T-helper 22 cell (primary cell): ENCODE results near the gene MAD2L1.
"Not testable (repeated sequence)": the region's sequence is repeated elsewhere in the genome, so short reads cannot be mapped to it uniquely, and the experiment has no call there.

ENCODE experiments used
- DNase-seq: peaks from one replicate; pipeline ENCODE4 v3.0.0-alpha.2; 2020; ENCODE audit warnings: low read depth

The MAD2L1 gene

GRCh38 chr4:120066517-120067340 lies at the start of gene MAD2L1:
Gene MAD2L1 (minus strand): TSS chr4:120066848. CDS start chr4:120066734, 114 bp downstream.
- peak; percentile 97 for DNase-seq

GRCh38 chr4:120111745-120112144 lies 45.1 kb upstream of the MAD2L1 start:
- DNase-seq: no peak

DNA sequence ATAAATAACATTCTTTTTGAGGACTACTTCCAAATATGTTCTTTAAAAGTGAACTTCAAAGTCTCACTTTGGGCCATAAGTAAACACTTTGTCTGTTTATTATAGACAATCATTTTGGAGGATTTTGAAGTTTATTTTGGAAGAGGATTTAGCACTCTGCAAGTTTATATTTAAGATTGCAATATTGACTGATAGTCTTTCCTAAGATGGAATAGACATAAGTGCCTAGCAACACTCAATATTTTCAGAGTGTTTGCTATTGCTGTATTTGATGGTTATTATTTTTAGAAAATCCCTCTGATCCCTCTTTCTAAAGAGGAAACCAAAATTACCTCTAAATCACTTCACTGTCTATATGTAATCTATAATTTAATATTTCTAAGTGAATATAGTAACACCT lies 42.8 kb upstream of the MAD2L1 start:
- no peak for DNase-seq

GRCh38 chr4:120105472-120105871 lies 38.8 kb upstream of the MAD2L1 start:
- no peak for DNase-seq

DNA sequence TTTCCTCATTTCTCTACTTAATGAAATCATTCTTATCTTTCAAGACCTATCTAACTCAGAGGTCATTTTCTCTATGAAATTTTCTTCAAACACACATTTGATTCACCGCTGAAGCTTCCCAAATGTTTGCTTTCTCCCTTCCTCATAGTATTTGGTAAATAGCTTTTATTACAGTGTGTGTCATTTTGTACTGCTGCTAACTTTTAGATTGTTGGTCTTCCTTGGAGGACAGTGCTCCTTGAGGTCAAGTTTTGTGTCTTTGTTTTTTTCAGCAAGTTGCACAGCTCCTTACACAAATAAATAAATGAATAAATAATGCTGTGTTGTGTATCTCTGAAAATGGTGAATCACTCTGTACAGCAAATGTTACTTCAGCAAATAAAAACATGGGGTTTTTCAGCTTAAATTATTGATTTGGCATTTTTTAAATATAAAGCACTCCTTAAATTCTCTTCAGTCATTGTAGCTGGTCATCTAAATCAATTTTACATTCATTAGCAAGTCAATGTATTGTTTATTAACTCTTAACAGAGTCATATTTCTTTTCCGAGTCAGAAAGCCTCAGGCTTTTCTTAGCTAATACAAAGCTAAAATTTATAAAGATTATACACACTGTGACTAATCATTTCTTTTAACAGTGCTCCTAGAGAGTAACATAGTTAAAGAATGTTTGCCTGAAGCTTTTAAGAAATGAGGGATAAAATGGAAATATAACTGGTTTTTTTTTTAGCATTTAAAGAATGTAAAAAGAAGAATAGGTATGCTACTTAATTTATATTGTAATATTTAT lies 30.1 kb upstream of the MAD2L1 start:
- DNase-seq: no peak

DNA sequence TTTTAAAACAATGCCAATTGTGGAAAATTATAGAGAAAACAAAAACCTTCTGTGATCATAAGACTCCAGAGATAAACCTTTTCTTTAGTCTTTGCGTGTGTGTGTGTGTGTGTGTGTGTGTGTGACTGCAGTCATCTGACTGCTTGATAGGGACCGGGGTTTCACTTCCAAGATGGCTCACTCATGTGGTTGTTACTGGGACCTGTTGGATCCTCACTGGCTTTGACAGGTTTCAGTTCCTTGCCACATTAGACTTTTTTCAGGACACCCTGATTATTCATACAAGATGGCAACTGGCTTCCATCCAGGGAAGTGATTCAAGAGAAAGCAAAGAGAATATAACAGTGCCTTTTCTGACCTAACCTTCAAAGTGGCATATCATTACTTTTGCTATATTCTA lies 21.9 kb upstream of the MAD2L1 start:
- DNase-seq: no peak

- not testable (repeated sequence) for DNase-seq
These were observed 21.4 kb upstream of the MAD2L1 start for GRCh38 chr4:120088066-120088465.

DNA sequence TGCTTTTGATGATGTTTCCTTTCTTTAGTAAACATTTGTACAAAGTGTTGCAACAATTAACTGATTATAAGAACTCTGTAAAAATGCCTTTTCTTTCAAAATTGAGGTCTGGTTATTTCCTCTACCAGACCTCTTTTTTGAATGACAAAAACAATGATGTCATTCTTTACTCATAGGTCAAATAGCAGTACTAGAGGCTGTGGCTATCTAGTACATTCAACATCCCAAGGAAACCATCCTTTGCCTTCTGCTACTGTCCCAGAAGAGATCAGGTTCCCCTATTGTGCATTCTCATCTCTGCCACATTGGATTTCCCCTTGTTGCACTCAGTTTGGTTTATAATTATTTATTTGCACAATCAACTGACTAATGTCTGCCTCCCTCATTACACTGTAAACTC lies 19.1 kb upstream of the MAD2L1 start:
- DNase-seq: no peak

DNA sequence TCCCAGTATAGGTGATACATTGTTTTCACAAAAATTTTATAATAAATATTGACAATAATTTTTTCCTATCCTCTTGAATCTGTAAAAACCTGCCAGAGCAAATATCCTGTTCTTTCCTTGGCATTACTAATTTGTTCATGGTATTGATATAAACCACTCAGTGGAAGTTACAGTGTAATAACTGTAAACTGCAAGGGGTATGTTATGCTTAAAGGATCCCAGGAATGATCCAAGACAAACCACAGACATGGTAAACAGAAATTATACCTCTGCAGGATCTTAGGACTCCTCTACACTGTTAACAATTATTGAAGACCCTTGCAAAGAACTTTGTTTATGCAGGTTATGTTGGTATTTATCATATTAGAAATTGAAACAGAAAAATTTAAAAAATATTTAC lies 17.7 kb upstream of the MAD2L1 start:
- DNase-seq: no peak

DNA sequence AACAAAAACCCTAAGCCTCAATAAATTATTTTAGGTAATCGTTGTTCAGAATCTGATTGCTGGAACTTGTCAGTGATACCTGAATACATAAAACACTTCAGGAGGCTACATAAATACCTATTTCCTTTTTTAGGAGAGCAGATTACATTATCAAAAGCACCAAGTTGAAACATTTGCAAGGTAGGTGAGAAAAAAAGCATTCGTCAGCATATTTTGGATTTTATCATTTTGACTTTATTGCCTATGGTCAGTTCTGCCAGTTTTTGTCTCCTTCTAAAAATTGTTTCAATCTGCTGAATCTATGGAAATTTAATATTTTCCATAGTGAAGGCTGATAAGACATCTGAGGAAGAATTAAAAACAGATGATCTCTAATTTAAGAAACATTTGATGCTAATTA lies 16.5 kb upstream of the MAD2L1 start:
- no peak for DNase-seq

DNA sequence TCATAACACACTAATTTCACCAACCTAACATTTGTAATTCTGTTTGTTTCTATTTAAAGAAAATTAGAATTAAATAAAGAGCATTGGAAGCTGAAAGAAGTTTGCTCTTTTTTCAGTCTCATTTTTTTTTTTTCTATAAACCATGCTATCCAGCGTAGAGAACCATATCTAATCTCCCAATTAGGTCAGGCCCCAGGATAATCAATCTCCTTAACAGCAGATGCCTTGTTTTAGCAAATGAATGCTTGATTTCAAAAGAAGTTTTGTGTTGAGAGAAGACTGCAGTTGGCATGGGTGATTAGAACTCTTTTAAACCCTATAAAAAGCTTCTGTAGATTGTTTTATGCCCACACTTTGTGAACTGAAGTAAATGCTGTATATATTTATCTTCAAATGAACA lies 15.6 kb upstream of the MAD2L1 start:
- DNase-seq: no peak

DNA sequence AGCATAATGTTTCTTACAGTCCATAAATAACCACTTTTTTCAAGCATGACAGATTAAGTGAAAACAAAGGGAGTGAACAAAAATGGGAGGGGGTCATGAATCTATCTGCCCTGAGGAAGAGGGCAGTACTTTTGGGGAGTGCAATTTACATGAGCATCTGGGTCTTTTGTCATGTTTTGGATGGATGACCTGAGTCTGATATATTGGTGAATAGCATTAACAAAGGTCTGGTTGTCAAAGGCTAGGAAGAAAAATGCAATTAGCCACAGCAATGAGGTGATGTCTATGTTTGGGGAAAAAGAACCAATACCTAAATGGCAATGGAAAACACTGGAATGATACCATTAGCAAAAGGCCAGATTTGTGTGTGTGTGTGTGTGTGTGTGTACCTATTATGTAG lies 15.1 kb upstream of the MAD2L1 start:
- DNase-seq: no peak

GRCh38 chr4:120080533-120080932 lies 13.9 kb upstream of the MAD2L1 start:
- no peak for DNase-seq

DNA sequence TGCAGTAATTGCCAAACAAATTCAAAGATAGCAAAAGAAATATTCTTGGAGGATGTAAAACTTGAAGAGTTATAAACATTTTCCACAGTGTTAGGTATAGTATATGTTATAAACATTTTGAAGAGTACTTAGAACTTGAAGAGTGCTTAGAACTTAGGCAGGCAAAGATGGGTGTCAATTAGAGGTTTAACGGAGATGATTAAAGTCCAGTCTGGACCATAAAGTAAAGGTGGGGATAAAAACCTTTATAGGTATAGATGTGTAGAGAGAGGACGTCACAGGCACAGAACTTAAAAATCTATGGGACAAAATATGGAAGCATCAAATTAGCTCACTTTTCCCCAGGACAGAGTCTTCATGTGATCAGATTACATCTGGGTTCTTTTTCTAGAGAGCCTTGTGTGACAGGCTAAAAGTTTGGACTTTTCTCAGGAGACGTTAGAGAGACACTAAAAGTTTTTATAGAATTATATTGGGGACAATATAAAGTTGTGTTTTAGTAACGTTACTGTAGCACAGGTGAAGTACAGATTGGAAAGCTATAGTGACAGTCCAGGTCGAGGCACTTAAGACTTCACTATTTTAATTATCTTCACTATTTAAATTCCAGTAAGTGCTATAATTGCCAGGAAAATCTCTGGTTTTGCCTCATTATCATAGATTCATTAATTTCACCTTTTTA lies 13.3 kb upstream of the MAD2L1 start:
- DNase-seq: no peak

GRCh38 chr4:120078216-120078615 lies 11.6 kb upstream of the MAD2L1 start:
- no peak for DNase-seq

DNA sequence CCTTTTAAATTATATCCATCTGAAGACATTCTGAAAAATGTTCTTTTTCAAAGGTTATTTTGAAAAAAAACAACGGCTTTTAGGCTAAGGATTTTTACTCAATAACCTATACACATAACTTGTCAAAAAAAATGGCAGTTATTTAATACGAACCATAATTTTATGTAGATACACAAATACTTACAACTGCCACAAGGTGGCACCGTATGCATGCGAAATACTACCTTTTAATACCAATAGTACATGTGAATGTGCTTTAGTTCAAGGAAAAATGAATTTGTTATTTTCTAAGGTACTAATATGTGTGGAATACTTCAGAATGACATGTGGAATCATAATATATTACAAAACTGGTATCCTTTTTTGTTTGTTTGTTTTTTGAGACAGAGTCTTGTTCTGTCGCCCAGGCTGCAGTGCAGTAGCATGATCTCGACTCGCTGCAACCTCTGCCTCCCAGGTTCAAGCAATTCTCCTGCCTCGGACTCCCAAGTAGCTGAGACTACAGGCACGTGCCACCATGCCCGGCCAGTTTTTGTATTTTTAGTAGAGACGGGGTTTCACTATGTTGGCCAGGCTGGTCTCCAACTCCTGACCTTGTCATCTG lies 4.6 kb upstream of the MAD2L1 start:
- peak; percentile 11 for DNase-seq

GRCh38 chr4:120070196-120070595 lies 3.5 kb upstream of the MAD2L1 start:
- DNase-seq: no peak

DNA sequence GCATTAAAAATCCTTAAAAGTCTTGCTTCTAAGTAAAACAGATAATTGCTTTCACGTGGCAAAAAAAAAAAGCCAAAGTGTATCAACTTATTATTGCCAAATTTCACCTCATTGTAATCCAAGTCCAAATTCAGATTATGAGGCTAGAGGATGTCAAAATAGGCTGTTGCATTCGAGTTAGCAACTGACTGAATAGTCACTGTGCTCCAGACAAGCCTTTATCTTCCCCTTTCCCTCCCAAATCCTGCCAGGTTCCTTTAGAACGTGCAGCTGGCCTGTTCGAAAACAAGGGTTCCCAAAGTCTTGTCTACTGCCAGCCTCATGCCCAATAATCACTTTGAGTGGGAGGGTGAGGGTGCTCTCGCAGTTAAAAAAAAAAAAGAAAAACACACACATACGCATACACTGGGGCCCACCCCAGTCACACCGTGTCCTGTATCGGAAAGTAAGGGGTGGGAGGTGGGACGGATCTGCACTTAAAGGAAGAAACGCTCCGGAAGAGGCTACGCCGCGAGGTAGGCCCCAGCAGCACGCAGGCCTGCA lies 603 bp downstream of the MAD2L1 start:
- DNase-seq: no peak

GRCh38 chr4:120064887-120065286 lies 1.8 kb downstream of the MAD2L1 start:
- no peak for DNase-seq

GRCh38 chr4:120063711-120064110 lies 2.9 kb downstream of the MAD2L1 start:
- not testable (repeated sequence) for DNase-seq

- DNase-seq: no peak
These were observed 3.9 kb downstream of the MAD2L1 start for GRCh38 chr4:120062663-120063195.

DNA sequence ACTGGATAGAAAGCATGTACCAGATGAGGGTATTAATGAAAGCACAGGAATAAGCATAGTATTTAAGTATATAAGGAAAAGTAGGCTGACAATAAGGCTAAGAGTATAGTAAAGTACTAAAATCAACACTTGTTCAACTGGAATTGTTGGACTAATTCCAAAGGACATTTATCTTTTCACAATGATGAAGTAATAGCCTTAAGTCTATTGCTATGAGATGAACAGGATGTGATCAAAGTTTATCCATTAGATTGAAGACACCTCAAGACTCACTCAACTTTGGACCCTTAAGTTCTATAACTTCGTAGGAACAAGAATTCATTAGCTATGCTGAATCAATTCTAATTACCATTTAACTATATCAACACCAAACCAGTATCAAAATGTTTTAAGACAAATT lies 7.6 kb downstream of the MAD2L1 start:
- no peak for DNase-seq
